Limb (tissue), 2 donors: ENCODE measurements around the gene PFKP.

ENCODE experiments used
- DNase-seq, 2 donors: peaks; one replicate each; pipeline ENCODE4 v3.0.0-alpha.2; 2016; ENCODE audit errors: extremely low spot score in 2 of 2

Gene PFKP

GRCh38 chr10:3135006-3135405, 67.7 kb downstream of the PFKP start:
- DNase-seq, result no peak

- peak in 1 of 2 donors; percentile 21 for DNase-seq
Observed at GRCh38 chr10:3136336-3136735, 69.0 kb downstream of the PFKP start.

- peak in 1 of 2 donors; percentile 59 for DNase-seq
Observed at GRCh38 chr10:3136763-3137611, 69.6 kb downstream of the PFKP start.

GRCh38 chr10:3137958-3138726, 70.8 kb downstream of the PFKP start:
- DNase-seq, result no peak

GRCh38 chr10:3139216-3139910, 72.0 kb downstream of the PFKP start:
- no peak for DNase-seq

- DNase-seq, result no peak
Observed at GRCh38 chr10:3140280-3140679, 72.9 kb downstream of the PFKP start.

GRCh38 chr10:3141351-3142005, 74.1 kb downstream of the PFKP start:
- no peak for DNase-seq

GRCh38 chr10:3142146-3142875, 75.0 kb downstream of the PFKP start:
- no peak for DNase-seq

- DNase-seq, result no peak
Observed at GRCh38 chr10:3143366-3143765, 76.0 kb downstream of the PFKP start.

GRCh38 chr10:3143791-3144434, 76.6 kb downstream of the PFKP start:
- DNase-seq, result no peak

GRCh38 chr10:3145366-3145765, 78.0 kb downstream of the PFKP start:
- DNase-seq, result no peak

- no peak for DNase-seq
Observed at GRCh38 chr10:3146289-3146688, 78.9 kb downstream of the PFKP start.

- no peak for DNase-seq
Observed at GRCh38 chr10:3147117-3147820, 79.9 kb downstream of the PFKP start.

- no peak for DNase-seq
Observed at GRCh38 chr10:3148041-3148440, 80.7 kb downstream of the PFKP start.

- no peak for DNase-seq
Observed at GRCh38 chr10:3148994-3149393, 81.6 kb downstream of the PFKP start.

- no peak for DNase-seq
Observed at GRCh38 chr10:3149918-3150317, 82.6 kb downstream of the PFKP start.

GRCh38 chr10:3150366-3150765, 83.0 kb downstream of the PFKP start:
- no peak for DNase-seq

- DNase-seq, result no peak
Observed at GRCh38 chr10:3150961-3151360, 83.6 kb downstream of the PFKP start.

GRCh38 chr10:3151889-3152565, 84.7 kb downstream of the PFKP start:
- DNase-seq, result no peak
